H1 (cell line): Measurements from ENCODE around the gene INPP4B.

ENCODE experiments used
- ASH2L ChIP-seq: fragments of 200-600, 300-600 bp; sonication (generic); IDR thresholded peaks from one replicate; pipeline ENCODE4 v1.7.1; 2017; ENCODE audit warnings: low read length
- BACH1 ChIP-seq: IDR thresholded peaks from 2 replicates; pipeline ENCODE4 v1.6.1; 2012; ENCODE audit warnings: low read length, improper control_type of control experiment
- BRCA1 ChIP-seq: IDR thresholded peaks from 2 replicates; pipeline ENCODE4 v1.6.1; 2012; ENCODE audit warnings: low read depth, low read length, improper control_type of control experiment
- CTCF ChIP-seq, 3 experiments: IDR thresholded peaks; 1 replicate in 2 of 3; 2 replicates in 1 of 3; pipeline versions ENCODE4 v1.5.1 to v1.6.1; 2011; ENCODE audit warnings: low read length in 3 of 3, mild to moderate bottlenecking in 3 of 3, inconsistent platforms in 2 of 3, low read depth in 1 of 3, moderate library complexity in 1 of 3; ENCODE audit not compliant: insufficient read depth in 1 of 3; ENCODE audit errors: control extremely low read depth in 1 of 3
- EP300 ChIP-seq, 2 experiments: IDR thresholded peaks; 1 replicate in 1 of 2; 2 replicates in 1 of 2; pipeline ENCODE4 v1.6.1; 2011 to 2012; ENCODE audit warnings: low read depth in 2 of 2, low read length in 2 of 2, mild to moderate bottlenecking in 2 of 2, borderline replicate concordance in 1 of 2, inconsistent platforms in 1 of 2, moderate library complexity in 1 of 2
- EZH2 ChIP-seq: fragments of 200-600 bp; sonication (generic); IDR thresholded peaks from 2 replicates; pipeline ENCODE4 v1.7.1; 2012; ENCODE audit warnings: low read depth, mild to moderate bottlenecking, moderate library complexity, low read length, inconsistent platforms; ENCODE audit not compliant: severe bottlenecking
- GABPA ChIP-seq: IDR thresholded peaks from 2 replicates; pipeline ENCODE4 v1.6.1; 2011; ENCODE audit warnings: mild to moderate bottlenecking, low read length, moderate library complexity, borderline replicate concordance; ENCODE audit not compliant: insufficient read depth
- KDM1A ChIP-seq: fragments of 200-600, 300-600 bp; sonication (generic); IDR thresholded peaks from 2 replicates; pipeline ENCODE4 v1.7.1; 2016; ENCODE audit warnings: mild to moderate bottlenecking, low read length, borderline replicate concordance
- MAX ChIP-seq: IDR thresholded peaks from 2 replicates; pipeline ENCODE4 v1.6.1; 2012; ENCODE audit warnings: inconsistent platforms
- POLR2AphosphoS5 ChIP-seq: IDR thresholded peaks from 2 replicates; pipeline ENCODE4 v1.6.1; 2011; ENCODE audit warnings: low read depth, low read length
- SIN3A ChIP-seq, 2 experiments: IDR thresholded peaks in 1 of 2; conservative IDR thresholded peaks in 1 of 2; 2 replicates each; pipeline ENCODE4 v1.6.1; 2011 to 2012; ENCODE audit warnings: low read length in 2 of 2, improper control_type of control experiment in 1 of 2, low read depth in 1 of 2, mild to moderate bottlenecking in 1 of 2
- TAF7 ChIP-seq: optimal IDR thresholded peaks from 2 replicates; pipeline ENCODE3; 2011; ENCODE audit warnings: low read depth, mild to moderate bottlenecking, inconsistent platforms, low read length, moderate library complexity, borderline replicate concordance
- USF2 ChIP-seq: IDR thresholded peaks from 2 replicates; pipeline ENCODE4 v1.6.1; 2011; ENCODE audit warnings: low read length, improper control_type of control experiment
- ZNF274 ChIP-seq: IDR thresholded peaks from 2 replicates; pipeline ENCODE4 v1.7.0; 2012; ENCODE audit warnings: low read length, borderline replicate concordance; ENCODE audit errors: extremely low read depth

- TF ChIP-seq EP300 (IDR thresholded peaks at IDR 0.05; ENCODE audit: borderline replicate concordance in 1 of 2, low read depth in 2 of 2, low read length in 2 of 2) (no peak), CTCF (IDR thresholded peaks at IDR 0.05; ENCODE audit: control extremely low read depth in 1 of 3, insufficient read depth in 1 of 3, low read depth in 1 of 3, low read length in 3 of 3) (no peak), BACH1 (no peak), POLR2AphosphoS5 (no peak), ASH2L (no peak), EZH2 (no peak), ZNF274 (no peak), GABPA (no peak), SIN3A (conservative IDR thresholded peaks at IDR 0.05 in 1 of 2, IDR thresholded peaks at IDR 0.05 in 1 of 2; ENCODE audit: low read depth in 1 of 2, low read length in 2 of 2) (no peak), MAX (no peak), TAF7 (no peak), BRCA1 (no peak), USF2 (no peak), KDM1A (no peak)
These were observed 701.3 kb downstream of the INPP4B start for GRCh38 chr4:142144813-142145212.
